ENCODE measurements around the gene TTLL10. TPM values are rescaled to one million over a fixed set of nuclear protein-coding genes. Genes with fewer than 3 reads are reported as not detected.

TTLL10 gene
- total and polyA plus RNA-seq, 2 of the 4 experiments (the other 2 are of a cell fraction), result not detected

- Histone ChIP-seq H3K4me1 (ENCODE audit: control insufficient read depth, insufficient read depth, low read length) (peaks cover 12% of the 10 kb centered on the region), H4K5ac (ENCODE audit: low read depth, low read length) (no peak overlapping the region), H2BK15ac (ENCODE audit: low read depth, low read length) (no peak overlapping the region), H3K27me3 (ENCODE audit: control insufficient read depth, insufficient read depth, low read length) (no peaks in the 10 kb centered on the region; the same call in 1 of the 2 replicates), H3K56ac (ENCODE audit: extremely low read depth, insufficient read depth, low read length) (no peak overlapping the region), H2AFZ (replicated peaks; ENCODE audit: low read length, poor library complexity) (no peak overlapping the region), H3K4ac (ENCODE audit: low read depth, low read length) (no peak overlapping the region), H3K36me3 (ENCODE audit: control insufficient read depth, insufficient read depth, low read length) (no peaks in the 10 kb centered on the region), H4K20me1 (ENCODE audit: insufficient read depth, low read length) (no peaks in the 10 kb centered on the region), H3K4me3 (ENCODE audit: insufficient read depth, low read depth, low read length) (no peak overlapping the region), H3K79me1 (ENCODE audit: low read depth in 1 of 2, low read length in 2 of 2) (no peaks in the 10 kb centered on the region), H3K9me3 (ENCODE audit: control insufficient read depth, insufficient read depth, low read length) (no peaks in the 10 kb centered on the region), H2BK120ac (ENCODE audit: low read depth, low read length) (no peak overlapping the region), H3K9me1 (ENCODE audit: insufficient read depth, low read length) (no peaks in the 10 kb centered on the region), H4K91ac (ENCODE audit: insufficient read depth, low read depth, low read length) (no peak overlapping the region), H3K14ac (replicated peaks; ENCODE audit: low read depth, low read length) (no peak overlapping the region), H3K27ac (ENCODE audit: insufficient read depth, low read length) (no peak overlapping the region), H2BK20ac (ENCODE audit: low read depth, low read length) (no peak overlapping the region), H2BK5ac (ENCODE audit: low read depth, low read length, poor library complexity, severe bottlenecking) (no peak overlapping the region), H2AK5ac (ENCODE audit: low read depth, low read length) (no peak overlapping the region), H3K23ac (ENCODE audit: low read depth, low read length) (no peak overlapping the region), H3K18ac (ENCODE audit: low read depth, low read length) (no peak overlapping the region), H2AK9ac (replicated peaks; ENCODE audit: low read depth, low read length, poor library complexity) (no peak overlapping the region), H3K9ac (ENCODE audit: low read depth, low read length) (no peak overlapping the region), H4K8ac (ENCODE audit: low read depth in 2 of 2, low read length in 2 of 2) (no peak overlapping the region), H3K4me2 (ENCODE audit: low read depth, low read length) (no peak overlapping the region)
- TF ChIP-seq CTCF (conservative IDR thresholded peaks at IDR 0.05; ENCODE audit: low read depth, low read length), result no peak
- TF ChIP-seq USF2 (IDR thresholded peaks at IDR 0.05; ENCODE audit: low read depth, low read length), result no peak
- no peak for TF ChIP-seq RFX5 (IDR thresholded peaks at IDR 0.05; ENCODE audit: low read depth, low read length)
- TF ChIP-seq RAD21 (IDR thresholded peaks at IDR 0.05; ENCODE audit: low read length), result no peak
- TF ChIP-seq RCOR1 (IDR thresholded peaks at IDR 0.05; ENCODE audit: insufficient replicate concordance, low read length), result no peak
- no peak for TF ChIP-seq SMC3 (IDR thresholded peaks at IDR 0.05; ENCODE audit: low read depth, low read length)
- TF ChIP-seq BHLHE40 (IDR thresholded peaks at IDR 0.05; ENCODE audit: low read depth, low read length), result no peak
- no peak for TF ChIP-seq NFE2L2 (IDR thresholded peaks at IDR 0.05; ENCODE audit: low read depth, low read length)
- no peak for TF ChIP-seq FOS (IDR thresholded peaks at IDR 0.05; ENCODE audit: low read depth, low read length)
- TF ChIP-seq CEBPB (IDR thresholded peaks at IDR 0.05; ENCODE audit: low read depth, low read length), result no peak
- TF ChIP-seq POLR2A (IDR thresholded peaks at IDR 0.05; ENCODE audit: low read depth, low read length), result no peak
- no peak for TF ChIP-seq MXI1 (IDR thresholded peaks at IDR 0.05; ENCODE audit: borderline replicate concordance, low read depth, low read length)
- TF ChIP-seq ELK1 (IDR thresholded peaks at IDR 0.05; ENCODE audit: borderline replicate concordance, low read depth, low read length), result no peak
- no peak for TF ChIP-seq MAFK (IDR thresholded peaks at IDR 0.05; ENCODE audit: low read depth, low read length)
- WGBS, 2 experiments (ENCODE audit: extremely low coverage in 2 of 2, insufficient read length in 1 of 2), result no CpG with 5 or more reads among the region's 8 CpGs
- CTCF ChIA-PET, result no interaction called here
- intact Hi-C loops (cut with micrococcal nuclease) (no loop called here), in situ Hi-C loops (cut with MboI; ENCODE audit: low sequenced_read_pairs) (no loop called here), dilution Hi-C loops (cut with HindIII; ENCODE audit: low sequenced_read_pairs, unreplicated experiment) (no loop called here)
- POLR2A ChIA-PET (ENCODE audit: unreplicated experiment), result no interaction called here
- no TSS peak for BruUV-seq (replicated peaks)
- ATAC-seq (ENCODE audit: low read depth) (no peak), DNase-seq (no peak)
Measured at GRCh38 chr1:1204425-1204920, 30.8 kb downstream of the TTLL10 start.
